Neural crest cell (in vitro differentiated cells): Measurements from ENCODE around the gene MON2. TPM values are rescaled to one million over a fixed set of nuclear protein-coding genes. Genes with fewer than 3 reads are reported as not detected.
"Not testable (repeated sequence)": the region's sequence is repeated elsewhere in the genome, so short reads cannot be mapped to it uniquely, and the experiment has no call there.

Experiments used
- DNase-seq: peaks from one replicate; pipeline ENCODE4 v3.0.0; 2021; ENCODE audit warnings: low read depth, mixed read lengths, low spot score
- H3K27ac Mint-ChIP-seq: one replicate; pipeline ENCODE4 v1.8.0; 2021; ENCODE audit warnings: mild to moderate bottlenecking, mixed read lengths; ENCODE audit not compliant: unreplicated experiment
- H3K27me3 Mint-ChIP-seq: 2 replicates; pipeline ENCODE4 v1.8.0; 2021; ENCODE audit warnings: low read depth, mild to moderate bottlenecking, mixed read lengths
- H3K36me3 Mint-ChIP-seq: 2 replicates; pipeline ENCODE4 v1.8.0; 2021; ENCODE audit warnings: low read depth, mild to moderate bottlenecking, mixed read lengths
- H3K4me1 Mint-ChIP-seq: 2 replicates; pipeline ENCODE4 v1.8.0; 2021; ENCODE audit warnings: mixed read lengths
- H3K4me3 Mint-ChIP-seq: one replicate; pipeline ENCODE4 v1.8.0; 2021; ENCODE audit warnings: mild to moderate bottlenecking, mixed read lengths
- H3K9me3 Mint-ChIP-seq: 2 replicates; pipeline ENCODE4 v1.8.0; 2021; ENCODE audit warnings: mixed read lengths
- CTCF ChIP-seq: fragments of 200-600 bp; sonication (generic); conservative IDR thresholded peaks from 2 replicates; pipeline ENCODE4 v1.5.0; 2021; ENCODE audit warnings: antibody characterized with exemption, mild to moderate bottlenecking
- total RNA-seq: library from RNA; stranded (reverse); gene quantifications from 2 replicates; pipeline ENCODE4 v1.2.1, GENCODE V29; 2021

Gene MON2
- total RNA-seq, 1 donor from 2014 or later = 40.1 TPM

GRCh38 chr12:62435303-62436163, 31.1 kb upstream of the MON2 start:
- H3K4me3 Mint-ChIP-seq = peak overlapping the region; percentile 84
- peak; percentile 44 for DNase-seq
- peaks cover 13% of the 10 kb centered on the region for H3K4me1 Mint-ChIP-seq
- no peak overlapping the region for H3K27ac Mint-ChIP-seq
- H3K27me3 Mint-ChIP-seq = peaks cover 76% of the 10 kb centered on the region
- TF ChIP-seq CTCF = peak; percentile 58
- H3K9me3 Mint-ChIP-seq = no peaks in the 10 kb centered on the region
- no peaks in the 10 kb centered on the region for H3K36me3 Mint-ChIP-seq

GRCh38 chr12:62436164-62436503, 30.5 kb upstream of the MON2 start:
- H3K36me3 Mint-ChIP-seq = no peaks in the 10 kb centered on the region
- no peak for TF ChIP-seq CTCF
- no peaks in the 10 kb centered on the region for H3K9me3 Mint-ChIP-seq
- no peak overlapping the region for H3K27ac Mint-ChIP-seq
- peaks cover 70% of the 10 kb centered on the region for H3K27me3 Mint-ChIP-seq
- no peak for DNase-seq
- peak overlapping the region; percentile 84 for H3K4me3 Mint-ChIP-seq
- peaks cover 13% of the 10 kb centered on the region for H3K4me1 Mint-ChIP-seq

GRCh38 chr12:62438098-62438692, 28.4 kb upstream of the MON2 start:
- peaks cover 51% of the 10 kb centered on the region for H3K27me3 Mint-ChIP-seq
- no peaks in the 10 kb centered on the region for H3K36me3 Mint-ChIP-seq
- peaks cover 10% of the 10 kb centered on the region for H3K9me3 Mint-ChIP-seq
- peak; percentile 81 for TF ChIP-seq CTCF
- DNase-seq = peak; percentile 68
- no peak overlapping the region for H3K4me3 Mint-ChIP-seq
- no peak overlapping the region for H3K27ac Mint-ChIP-seq
- peaks cover 13% of the 10 kb centered on the region for H3K4me1 Mint-ChIP-seq

GRCh38 chr12:62446754-62447452, 19.7 kb upstream of the MON2 start:
- Mint-ChIP-seq H3K9me3 (peaks cover 12% of the 10 kb centered on the region), H3K27ac (no peak overlapping the region), H3K4me3 (no peak overlapping the region), H3K36me3 (peaks cover 3% of the 10 kb centered on the region), H3K27me3 (peaks cover 6% of the 10 kb centered on the region), H3K4me1 (no peaks in the 10 kb centered on the region)
- TF ChIP-seq CTCF = no peak
- no peak for DNase-seq

- Mint-ChIP-seq H3K4me1 (no peaks in the 10 kb centered on the region), H3K36me3 (peaks cover under 1% of the 10 kb centered on the region), H3K4me3 (no peak overlapping the region), H3K27me3 (peaks cover 10% of the 10 kb centered on the region), H3K27ac (no peak overlapping the region), H3K9me3 (peaks cover 4% of the 10 kb centered on the region)
- no peak for TF ChIP-seq CTCF
- DNase-seq = no peak
These were observed 18.2 kb upstream of the MON2 start for GRCh38 chr12:62448436-62448835.

- not testable (repeated sequence) for H3K27ac Mint-ChIP-seq, H3K4me3 Mint-ChIP-seq, H3K9me3 Mint-ChIP-seq, DNase-seq, H3K4me1 Mint-ChIP-seq, H3K36me3 Mint-ChIP-seq
- peaks cover 10% of the 10 kb centered on the region for H3K27me3 Mint-ChIP-seq
These were observed 11.2 kb upstream of the MON2 start for GRCh38 chr12:62455429-62455828.
